ENCODE data around the gene KRTAP4-16.

DNA sequence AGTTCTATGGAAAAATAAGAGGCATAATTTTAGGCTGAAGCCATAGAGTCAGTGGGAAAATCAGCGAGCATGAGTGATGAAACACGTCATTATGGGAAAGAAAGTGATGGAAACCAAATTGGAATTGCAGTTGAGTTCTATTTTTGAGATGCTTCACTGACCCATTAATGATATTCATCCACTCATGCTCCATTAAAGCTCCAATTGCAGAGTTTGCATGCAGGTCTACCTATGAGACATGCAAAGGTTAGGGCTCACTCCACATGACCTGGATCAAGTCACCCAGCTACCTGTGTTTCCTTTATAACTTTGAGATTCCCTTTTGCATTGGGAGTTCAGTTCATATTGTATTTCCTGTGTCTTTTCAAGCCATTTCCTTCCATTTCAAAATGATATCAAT, 28.3 kb downstream of the KRTAP4-16 start:
- TF ChIP-seq POLR2A (IDR thresholded peaks at IDR 0.05) = no peak
- TF ChIP-seq, protein P1, sequence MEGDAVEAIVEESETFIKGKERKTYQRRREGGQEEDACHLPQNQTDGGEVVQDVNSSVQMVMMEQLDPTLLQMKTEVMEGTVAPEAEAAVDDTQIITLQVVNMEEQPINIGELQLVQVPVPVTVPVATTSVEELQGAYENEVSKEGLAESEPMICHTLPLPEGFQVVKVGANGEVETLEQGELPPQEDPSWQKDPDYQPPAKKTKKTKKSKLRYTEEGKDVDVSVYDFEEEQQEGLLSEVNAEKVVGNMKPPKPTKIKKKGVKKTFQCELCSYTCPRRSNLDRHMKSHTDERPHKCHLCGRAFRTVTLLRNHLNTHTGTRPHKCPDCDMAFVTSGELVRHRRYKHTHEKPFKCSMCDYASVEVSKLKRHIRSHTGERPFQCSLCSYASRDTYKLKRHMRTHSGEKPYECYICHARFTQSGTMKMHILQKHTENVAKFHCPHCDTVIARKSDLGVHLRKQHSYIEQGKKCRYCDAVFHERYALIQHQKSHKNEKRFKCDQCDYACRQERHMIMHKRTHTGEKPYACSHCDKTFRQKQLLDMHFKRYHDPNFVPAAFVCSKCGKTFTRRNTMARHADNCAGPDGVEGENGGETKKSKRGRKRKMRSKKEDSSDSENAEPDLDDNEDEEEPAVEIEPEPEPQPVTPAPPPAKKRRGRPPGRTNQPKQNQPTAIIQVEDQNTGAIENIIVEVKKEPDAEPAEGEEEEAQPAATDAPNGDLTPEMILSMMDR (IDR thresholded peaks at IDR 0.05) = no peak
